Fibroblast of lung (primary cell): Measurements from ENCODE around the gene WDHD1.

Experiments used
- EZH2 ChIP-seq: IDR thresholded peaks from 2 replicates; pipeline ENCODE4 v1.5.1; 2012; ENCODE audit warnings: low read length, control low read depth, mild to moderate bottlenecking; ENCODE audit errors: missing control alignments
- TF ChIP-seq, protein P1 (sequence below), 2 donors: IDR thresholded peaks in 1 of 2; conservative IDR thresholded peaks in 1 of 2; 1 replicate in 1 of 2; 2 replicates in 1 of 2; pipeline ENCODE4 v1.5.1; 2011 to 2012; ENCODE audit warnings: low read length in 2 of 2, control low read depth in 1 of 2, inconsistent platforms in 1 of 2, low read depth in 1 of 2, mild to moderate bottlenecking in 1 of 2

DNA sequence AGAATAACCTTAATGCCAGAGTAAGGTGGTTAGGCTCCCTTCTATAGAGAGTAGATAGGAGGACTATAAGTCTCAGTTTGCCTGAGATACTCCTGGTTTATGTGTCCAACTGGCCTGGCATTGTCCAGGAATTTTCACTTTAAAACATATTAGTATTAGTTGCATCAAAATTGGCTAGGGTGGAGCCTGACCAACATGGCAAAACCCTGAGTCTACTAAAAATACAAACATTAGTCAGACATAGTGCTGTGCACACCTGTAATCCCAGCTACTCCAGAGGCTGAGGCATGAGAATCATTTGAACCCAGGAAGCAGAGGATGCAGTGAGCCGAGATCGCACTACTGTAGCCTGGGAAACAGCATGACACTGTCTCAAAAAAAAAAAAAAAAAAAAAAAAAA, 11.9 kb downstream of the WDHD1 start:
- TF ChIP-seq, protein P1, sequence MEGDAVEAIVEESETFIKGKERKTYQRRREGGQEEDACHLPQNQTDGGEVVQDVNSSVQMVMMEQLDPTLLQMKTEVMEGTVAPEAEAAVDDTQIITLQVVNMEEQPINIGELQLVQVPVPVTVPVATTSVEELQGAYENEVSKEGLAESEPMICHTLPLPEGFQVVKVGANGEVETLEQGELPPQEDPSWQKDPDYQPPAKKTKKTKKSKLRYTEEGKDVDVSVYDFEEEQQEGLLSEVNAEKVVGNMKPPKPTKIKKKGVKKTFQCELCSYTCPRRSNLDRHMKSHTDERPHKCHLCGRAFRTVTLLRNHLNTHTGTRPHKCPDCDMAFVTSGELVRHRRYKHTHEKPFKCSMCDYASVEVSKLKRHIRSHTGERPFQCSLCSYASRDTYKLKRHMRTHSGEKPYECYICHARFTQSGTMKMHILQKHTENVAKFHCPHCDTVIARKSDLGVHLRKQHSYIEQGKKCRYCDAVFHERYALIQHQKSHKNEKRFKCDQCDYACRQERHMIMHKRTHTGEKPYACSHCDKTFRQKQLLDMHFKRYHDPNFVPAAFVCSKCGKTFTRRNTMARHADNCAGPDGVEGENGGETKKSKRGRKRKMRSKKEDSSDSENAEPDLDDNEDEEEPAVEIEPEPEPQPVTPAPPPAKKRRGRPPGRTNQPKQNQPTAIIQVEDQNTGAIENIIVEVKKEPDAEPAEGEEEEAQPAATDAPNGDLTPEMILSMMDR (conservative IDR thresholded peaks at IDR 0.05 in 1 of 2, IDR thresholded peaks at IDR 0.05 in 1 of 2; ENCODE audit: low read depth in 1 of 2, low read length in 2 of 2), result no peak
- no peak for TF ChIP-seq EZH2
